Tibial nerve (tissue), 4 donors: ENCODE data around the gene GRIK4. TPM values are rescaled to one million over a fixed set of nuclear protein-coding genes. Genes with fewer than 3 reads are reported as not detected.

ENCODE experiments used
- DNase-seq, 2 donors: peaks; one replicate each; pipeline ENCODE4 v3.0.0-alpha.2; 2019; ENCODE audit warnings: low spot score in 2 of 2
- H3K27ac ChIP-seq, 4 donors: fragments of 200-600 bp; sonication (generic) in 3 of 4; one replicate each; pipeline ENCODE4 v1.5.1; 2017 to 2019; ENCODE audit warnings: mild to moderate bottlenecking in 1 of 4
- H3K27me3 ChIP-seq, 2 donors: fragments of 200-600 bp; sonication (generic) in 1 of 2; one replicate each; pipeline versions ENCODE4 v1.5.1 to v1.6.0; 2017 to 2019
- H3K36me3 ChIP-seq, 3 donors: fragments of 200-600 bp; sonication (generic); one replicate each; pipeline ENCODE4 v1.5.1; 2018 to 2019
- H3K4me1 ChIP-seq, 4 donors: fragments of 200-600 bp; sonication (generic) in 3 of 4; one replicate each; pipeline ENCODE4 v1.5.1; 2017 to 2019
- H3K4me3 ChIP-seq, 4 donors: fragments of 200-600 bp; sonication (generic) in 3 of 4; one replicate each; pipeline ENCODE4 v1.5.1; 2017 to 2019; ENCODE audit warnings: mild to moderate bottlenecking in 1 of 4, moderate library complexity in 1 of 4
- H3K9me3 ChIP-seq, 4 donors: fragments of 200-600 bp; sonication (generic) in 3 of 4; one replicate each; pipeline ENCODE4 v1.5.1; 2017 to 2019
- EP300 ChIP-seq, 2 donors: sonication (generic); formaldehyde crosslinking; IDR thresholded peaks; one replicate each; pipeline ENCODE4 v1.6.1; 2017; ENCODE audit warnings: antibody characterized with exemption in 2 of 2, mild to moderate bottlenecking in 1 of 2
- POLR2A ChIP-seq, 2 donors: fragments of 450-650 bp; IDR thresholded peaks; one replicate each; pipeline ENCODE4 v1.6.1; 2017; ENCODE audit warnings: antibody characterized with exemption in 2 of 2, mild to moderate bottlenecking in 2 of 2, moderate library complexity in 2 of 2
- WGBS, 2 donors: methylation state at CpG; one replicate each; pipeline ENCODE4 v1.1.5; 2018; 5-methylcytosine and 5-hydroxymethylcytosine counted together
- total RNA-seq, 4 donors: library from RNA; depleted of rRNA; stranded (reverse); fragments of >200 nt; gene quantifications; one replicate each; pipeline ENCODE4 v1.1.0, GENCODE V29; 2016
- TF ChIP-seq, protein P1 (sequence below), 5 experiments: fragments of 200-600 bp in 3 of 5; fragments of 450-650 bp in 2 of 5; sonication (generic) in 3 of 5; IDR thresholded peaks; one replicate each; pipeline ENCODE4 v1.5.1; 2016 to 2019; ENCODE audit warnings: antibody characterized with exemption in 5 of 5, mild to moderate bottlenecking in 3 of 5, moderate library complexity in 2 of 5

GRIK4 gene
- total RNA-seq, 4 donors from 2014 or later = 0.22 to 0.98 TPM; not detected in 2

DNA sequence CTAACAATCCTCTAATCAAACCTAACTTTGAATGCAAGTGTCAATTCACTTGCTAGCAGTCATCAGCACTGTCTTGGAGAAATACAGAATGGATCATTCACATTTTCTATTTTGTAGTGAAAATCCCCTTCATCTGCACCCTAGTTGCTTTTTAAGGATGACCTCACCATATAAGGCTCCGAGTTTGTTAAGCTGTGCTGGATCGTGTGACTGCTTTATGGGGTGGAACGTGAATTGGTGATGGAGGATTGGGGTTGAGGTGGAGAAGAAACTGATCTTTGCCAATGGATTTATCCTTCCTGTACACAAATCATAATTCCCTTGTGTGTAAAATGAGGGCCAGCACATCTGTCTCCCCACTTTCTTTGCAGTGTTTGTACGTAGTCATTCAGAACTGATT lies 426.7 kb downstream of the GRIK4 start:
- no peak for DNase-seq
- 41 to 48% methylated on average over 4 of the region's 4 CpGs for WGBS, 2 donors
- Histone ChIP-seq H3K4me1 (no peaks in the 10 kb centered on the region), H3K9me3 (no peaks in the 10 kb centered on the region), H3K36me3 (no peaks in the 10 kb centered on the region), H3K4me3 (no peak overlapping the region), H3K27me3 (peaks cover 0 to 13% of the 10 kb centered on the region in 2 donors), H3K27ac (no peak overlapping the region)
- no peak for TF ChIP-seq POLR2A (IDR thresholded peaks at IDR 0.05)

DNA sequence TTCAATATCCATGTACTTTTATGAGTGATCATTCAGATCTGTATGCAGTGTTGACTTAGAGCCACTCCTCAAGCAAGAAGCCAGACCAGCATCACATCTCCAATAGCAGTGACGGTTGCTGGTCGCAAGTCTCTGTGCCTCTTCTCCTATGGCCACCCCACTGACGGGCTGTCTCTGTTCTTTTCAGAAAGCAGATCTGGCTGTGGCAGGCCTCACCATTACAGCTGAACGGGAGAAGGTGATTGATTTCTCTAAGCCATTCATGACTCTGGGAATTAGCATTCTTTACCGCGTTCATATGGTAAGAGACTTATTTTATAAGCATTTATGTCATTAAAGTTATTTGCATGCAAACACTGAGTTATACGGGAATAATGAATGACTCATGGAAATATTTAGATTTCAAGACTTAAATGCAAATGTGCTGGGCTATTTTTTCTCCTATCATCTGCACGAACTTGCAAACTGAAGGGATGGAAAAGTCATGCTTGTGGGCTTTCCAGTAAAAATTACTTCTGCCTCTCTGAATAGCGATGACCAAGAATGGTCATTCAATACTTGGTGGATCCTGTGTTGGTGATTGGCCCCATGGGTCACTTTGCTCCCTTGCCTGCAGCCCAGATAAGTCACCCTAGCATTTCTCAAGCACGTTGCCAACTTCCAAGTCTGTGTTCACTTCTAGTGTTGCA lies 428.8 kb downstream of the GRIK4 start:
- TF ChIP-seq EP300 (IDR thresholded peaks at IDR 0.05) (no peak), POLR2A (IDR thresholded peaks at IDR 0.05) (no peak)
- TF ChIP-seq, protein P1, sequence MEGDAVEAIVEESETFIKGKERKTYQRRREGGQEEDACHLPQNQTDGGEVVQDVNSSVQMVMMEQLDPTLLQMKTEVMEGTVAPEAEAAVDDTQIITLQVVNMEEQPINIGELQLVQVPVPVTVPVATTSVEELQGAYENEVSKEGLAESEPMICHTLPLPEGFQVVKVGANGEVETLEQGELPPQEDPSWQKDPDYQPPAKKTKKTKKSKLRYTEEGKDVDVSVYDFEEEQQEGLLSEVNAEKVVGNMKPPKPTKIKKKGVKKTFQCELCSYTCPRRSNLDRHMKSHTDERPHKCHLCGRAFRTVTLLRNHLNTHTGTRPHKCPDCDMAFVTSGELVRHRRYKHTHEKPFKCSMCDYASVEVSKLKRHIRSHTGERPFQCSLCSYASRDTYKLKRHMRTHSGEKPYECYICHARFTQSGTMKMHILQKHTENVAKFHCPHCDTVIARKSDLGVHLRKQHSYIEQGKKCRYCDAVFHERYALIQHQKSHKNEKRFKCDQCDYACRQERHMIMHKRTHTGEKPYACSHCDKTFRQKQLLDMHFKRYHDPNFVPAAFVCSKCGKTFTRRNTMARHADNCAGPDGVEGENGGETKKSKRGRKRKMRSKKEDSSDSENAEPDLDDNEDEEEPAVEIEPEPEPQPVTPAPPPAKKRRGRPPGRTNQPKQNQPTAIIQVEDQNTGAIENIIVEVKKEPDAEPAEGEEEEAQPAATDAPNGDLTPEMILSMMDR (IDR thresholded peaks at IDR 0.05) = no peak
- H3K27me3 ChIP-seq = peaks cover 0 to 13% of the 10 kb centered on the region in 2 donors
- DNase-seq = no peak
- WGBS, 2 donors = 85 to 86% methylated on average over 10 of the region's 10 CpGs
- H3K27ac ChIP-seq = no peak overlapping the region
- H3K9me3 ChIP-seq = peaks cover 0 to 14% (median 0%) of the 10 kb centered on the region in 4 donors
- no peaks in the 10 kb centered on the region for H3K36me3 ChIP-seq
- no peak overlapping the region for H3K4me3 ChIP-seq
- no peaks in the 10 kb centered on the region for H3K4me1 ChIP-seq

DNA sequence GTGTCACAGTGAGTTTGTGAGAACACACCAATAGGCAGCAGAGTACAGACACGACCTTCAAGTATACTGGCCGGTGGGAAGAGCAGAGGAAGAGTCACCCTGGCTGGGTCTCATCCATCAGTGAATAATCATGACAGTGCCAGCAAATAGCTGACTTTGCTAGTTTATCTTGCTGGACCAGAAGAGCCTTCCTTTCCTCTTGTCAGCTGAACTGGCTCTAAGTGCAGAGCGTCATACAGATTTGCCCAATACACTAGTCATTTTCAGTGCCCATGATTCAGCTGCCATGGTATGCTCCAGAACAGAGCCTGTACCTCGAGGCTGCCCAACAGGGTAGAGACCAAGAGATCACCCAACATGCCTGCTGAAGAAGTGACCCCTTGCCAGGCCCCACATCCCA lies 429.5 kb downstream of the GRIK4 start:
- Histone ChIP-seq H3K4me3 (no peak overlapping the region), H3K9me3 (peaks cover 0 to 17% (median 0%) of the 10 kb centered on the region in 4 donors), H3K4me1 (no peaks in the 10 kb centered on the region), H3K27ac (no peak overlapping the region), H3K36me3 (no peaks in the 10 kb centered on the region), H3K27me3 (peaks cover 0 to 13% of the 10 kb centered on the region in 2 donors)
- WGBS, 2 donors = 66 to 90% methylated on average over 3 to 4 of the region's 4 CpGs
- DNase-seq = no peak
- no peak for TF ChIP-seq EP300 (IDR thresholded peaks at IDR 0.05)
- TF ChIP-seq, protein P1 (IDR thresholded peaks at IDR 0.05) = no peak
- TF ChIP-seq POLR2A (IDR thresholded peaks at IDR 0.05) = no peak

DNA sequence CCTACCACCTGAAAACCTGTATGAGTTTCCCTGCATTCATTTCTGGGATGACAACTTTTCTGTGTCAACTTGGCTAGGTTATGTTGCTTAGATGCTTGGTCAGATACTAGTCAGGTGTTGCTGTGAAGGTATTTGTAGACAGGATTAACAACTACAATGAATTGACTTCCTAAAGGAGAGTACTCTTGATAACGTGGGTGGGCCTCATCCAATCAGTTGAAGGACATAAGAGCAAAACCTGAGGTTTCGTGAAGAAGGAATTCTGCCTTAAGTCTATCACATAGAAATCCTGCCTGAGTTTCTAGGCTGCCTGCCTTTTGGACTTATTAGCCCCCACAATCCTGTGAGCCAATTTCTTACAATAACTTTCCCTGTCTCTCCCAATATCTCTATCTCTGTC lies 431.2 kb downstream of the GRIK4 start:
- Histone ChIP-seq H3K36me3 (no peaks in the 10 kb centered on the region), H3K27me3 (peaks cover 0 to 14% of the 10 kb centered on the region in 2 donors), H3K27ac (no peak overlapping the region), H3K4me1 (no peaks in the 10 kb centered on the region), H3K9me3 (peaks cover 0 to 17% (median 0%) of the 10 kb centered on the region in 4 donors), H3K4me3 (no peak overlapping the region)
- no peak for TF ChIP-seq POLR2A (IDR thresholded peaks at IDR 0.05)
- TF ChIP-seq, protein P1 (IDR thresholded peaks at IDR 0.05) = no peak
- TF ChIP-seq EP300 (IDR thresholded peaks at IDR 0.05) = no peak
- 84 to 86% methylated on average over 2 of the region's 2 CpGs for WGBS, 2 donors
- DNase-seq = no peak

DNA sequence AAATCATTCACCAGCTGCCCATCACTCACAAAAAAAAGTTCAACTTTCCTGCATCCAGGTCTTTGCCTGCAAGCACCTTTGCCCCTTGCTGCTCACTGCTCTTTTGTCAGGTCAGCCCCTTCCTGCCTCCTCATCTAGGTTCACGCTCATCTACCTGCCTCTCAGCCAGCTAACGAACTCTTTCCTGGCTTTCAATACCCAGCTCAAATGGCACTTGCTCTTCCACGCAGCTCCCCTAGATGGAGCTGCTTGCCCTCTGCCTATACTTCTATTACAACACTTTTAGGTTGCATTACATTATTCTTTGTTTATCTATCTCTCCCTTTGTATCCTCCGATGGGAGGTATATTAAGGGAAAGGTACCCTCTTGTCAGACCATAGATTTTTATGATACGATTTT lies 433.5 kb downstream of the GRIK4 start:
- no peaks in the 10 kb centered on the region for H3K36me3 ChIP-seq
- TF ChIP-seq POLR2A (IDR thresholded peaks at IDR 0.05) (no peak), EP300 (IDR thresholded peaks at IDR 0.05) (no peak)
- TF ChIP-seq, protein P1 (IDR thresholded peaks at IDR 0.05) = no peak
- DNase-seq = no peak
- H3K9me3 ChIP-seq = peaks cover 0 to 17% (median 0%) of the 10 kb centered on the region in 4 donors
- H3K27me3 ChIP-seq = peaks cover 0 to 10% of the 10 kb centered on the region in 2 donors
- no peaks in the 10 kb centered on the region for H3K4me1 ChIP-seq
- H3K27ac ChIP-seq = no peak overlapping the region
- no peak overlapping the region for H3K4me3 ChIP-seq
- 78 to 83% methylated on average over 5 of the region's 5 CpGs for WGBS, 2 donors
